ENCODE results near the gene GFOD2.

GFOD2 gene

GRCh38 chr16:67731071-67731752 is 12.1 kb upstream of the GFOD2 start:
- DNase-seq = no peak

GRCh38 chr16:67730326-67730725 is 11.2 kb upstream of the GFOD2 start:
- no peak for DNase-seq

- DNase-seq = no peak
Observed at GRCh38 chr16:67729636-67730248, 10.6 kb upstream of the GFOD2 start.

GRCh38 chr16:67727521-67728485 is 8.7 kb upstream of the GFOD2 start:
- no peak for DNase-seq

- DNase-seq = no peak
Observed at GRCh38 chr16:67726106-67727034, 7.3 kb upstream of the GFOD2 start.

GRCh38 chr16:67723911-67724305 is 4.8 kb upstream of the GFOD2 start:
- DNase-seq = no peak

GRCh38 chr16:67723151-67723910 is 4.2 kb upstream of the GFOD2 start:
- DNase-seq = no peak

GRCh38 chr16:67720236-67720635 is 1.1 kb upstream of the GFOD2 start:
- DNase-seq = no peak

- peak; percentile 44 for DNase-seq
Observed at GRCh38 chr16:67719778-67720144, 645 bp upstream of the GFOD2 start.

GRCh38 chr16:67718668-67719047 is 458 bp downstream of the GFOD2 start:
- no peak for DNase-seq

- DNase-seq = no peak
Observed at GRCh38 chr16:67716097-67716496, 3.0 kb downstream of the GFOD2 start.

GRCh38 chr16:67714522-67714921 is 4.6 kb downstream of the GFOD2 start:
- no peak for DNase-seq

- DNase-seq = no peak
Observed at GRCh38 chr16:67713647-67714273, 5.4 kb downstream of the GFOD2 start.

- DNase-seq = no peak
Observed at GRCh38 chr16:67710607-67711006, 8.5 kb downstream of the GFOD2 start.

- no peak for DNase-seq
Observed at GRCh38 chr16:67709050-67709449, 10.1 kb downstream of the GFOD2 start.

- no peak for DNase-seq
Observed at GRCh38 chr16:67708368-67708771, 10.7 kb downstream of the GFOD2 start.

- DNase-seq = no peak
Observed at GRCh38 chr16:67707790-67708189, 11.3 kb downstream of the GFOD2 start.

GRCh38 chr16:67707210-67707609 is 11.9 kb downstream of the GFOD2 start:
- no peak for DNase-seq

- DNase-seq = no peak
Observed at GRCh38 chr16:67704110-67704509, 15.0 kb downstream of the GFOD2 start.

GRCh38 chr16:67703626-67704025 is 15.5 kb downstream of the GFOD2 start:
- no peak for DNase-seq

GRCh38 chr16:67702130-67702529 is 17.0 kb downstream of the GFOD2 start:
- no peak for DNase-seq

Measured in right hindlimb (tissue), 1 donor.